ENCODE measurements around the gene ESYT2.
"Not testable (repeated sequence)": the region's sequence is repeated elsewhere in the genome, so short reads cannot be mapped to it uniquely, and the experiment has no call there.

Gene ESYT2

DNA sequence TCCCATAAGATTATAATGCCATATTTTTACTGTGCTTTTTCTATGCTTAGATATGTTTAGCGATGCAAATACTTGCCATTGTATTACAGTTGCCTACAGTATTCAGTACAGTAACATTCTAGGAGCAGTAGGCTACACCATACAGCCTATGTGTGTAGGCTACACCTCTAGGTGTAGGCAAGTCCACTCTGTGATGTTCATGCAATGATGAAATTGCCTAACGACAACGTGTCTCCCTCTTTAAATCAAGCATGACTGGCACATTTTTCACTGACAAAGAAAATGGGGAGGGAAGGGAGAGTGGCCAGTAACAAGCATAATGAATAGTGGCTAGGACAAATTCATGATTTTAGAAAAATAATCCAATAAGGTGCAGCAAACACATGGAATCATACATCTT lies 126.4 kb downstream of the ESYT2 start:
- Mint-ChIP-seq H3K9me3 (peaks cover 1% of the 10 kb centered on the region), H3K36me3 (ENCODE audit: low read depth) (peaks cover 32% of the 10 kb centered on the region), H3K27ac (no peak overlapping the region), H3K4me3 (peak overlapping the region; percentile 82), H3K4me1 (peaks cover 38% of the 10 kb centered on the region), H3K27me3 (ENCODE audit: low read depth, poor library complexity) (peaks cover 4% of the 10 kb centered on the region)
- TF ChIP-seq, protein P1, sequence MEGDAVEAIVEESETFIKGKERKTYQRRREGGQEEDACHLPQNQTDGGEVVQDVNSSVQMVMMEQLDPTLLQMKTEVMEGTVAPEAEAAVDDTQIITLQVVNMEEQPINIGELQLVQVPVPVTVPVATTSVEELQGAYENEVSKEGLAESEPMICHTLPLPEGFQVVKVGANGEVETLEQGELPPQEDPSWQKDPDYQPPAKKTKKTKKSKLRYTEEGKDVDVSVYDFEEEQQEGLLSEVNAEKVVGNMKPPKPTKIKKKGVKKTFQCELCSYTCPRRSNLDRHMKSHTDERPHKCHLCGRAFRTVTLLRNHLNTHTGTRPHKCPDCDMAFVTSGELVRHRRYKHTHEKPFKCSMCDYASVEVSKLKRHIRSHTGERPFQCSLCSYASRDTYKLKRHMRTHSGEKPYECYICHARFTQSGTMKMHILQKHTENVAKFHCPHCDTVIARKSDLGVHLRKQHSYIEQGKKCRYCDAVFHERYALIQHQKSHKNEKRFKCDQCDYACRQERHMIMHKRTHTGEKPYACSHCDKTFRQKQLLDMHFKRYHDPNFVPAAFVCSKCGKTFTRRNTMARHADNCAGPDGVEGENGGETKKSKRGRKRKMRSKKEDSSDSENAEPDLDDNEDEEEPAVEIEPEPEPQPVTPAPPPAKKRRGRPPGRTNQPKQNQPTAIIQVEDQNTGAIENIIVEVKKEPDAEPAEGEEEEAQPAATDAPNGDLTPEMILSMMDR (IDR thresholded peaks at IDR 0.05): no peak
- DNase-seq: no peak

GRCh38 chr7:158702196-158702595 lies 127.1 kb downstream of the ESYT2 start:
- Mint-ChIP-seq H3K4me3 (peak overlapping the region; percentile 82), H3K9me3 (no peaks in the 10 kb centered on the region), H3K4me1 (peaks cover 38% of the 10 kb centered on the region), H3K27ac (no peak overlapping the region), H3K36me3 (ENCODE audit: low read depth) (peaks cover 40% of the 10 kb centered on the region), H3K27me3 (ENCODE audit: low read depth, poor library complexity) (peaks cover 4% of the 10 kb centered on the region)
- no peak for DNase-seq
- TF ChIP-seq, protein P1 (IDR thresholded peaks at IDR 0.05): no peak

DNA sequence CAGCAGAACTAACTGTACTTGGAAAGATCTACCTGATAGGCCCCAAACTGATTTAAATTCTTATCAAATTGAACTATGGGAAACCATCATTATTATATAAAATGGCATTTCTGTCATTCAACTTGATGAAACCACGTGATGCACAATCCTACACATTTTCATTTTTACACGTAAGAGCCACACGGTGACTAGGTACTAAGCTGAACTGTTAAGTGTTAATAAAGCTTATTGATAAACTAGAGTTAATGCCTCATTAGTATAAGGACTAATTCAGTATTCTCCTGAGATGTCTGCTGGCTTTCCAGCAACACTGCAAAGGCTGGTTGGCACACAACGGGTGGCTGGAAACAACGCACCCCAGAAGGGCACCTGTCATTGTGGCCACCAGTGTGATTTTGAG lies 129.3 kb downstream of the ESYT2 start:
- TF ChIP-seq, protein P1 (IDR thresholded peaks at IDR 0.05): no peak
- no peak overlapping the region for H3K27ac Mint-ChIP-seq
- DNase-seq: no peak
- no peak overlapping the region for H3K4me3 Mint-ChIP-seq
- no peaks in the 10 kb centered on the region for H3K9me3 Mint-ChIP-seq
- peaks cover 42% of the 10 kb centered on the region for H3K36me3 Mint-ChIP-seq (ENCODE audit: low read depth)
- no peaks in the 10 kb centered on the region for H3K27me3 Mint-ChIP-seq (ENCODE audit: low read depth, poor library complexity)
- peaks cover 25% of the 10 kb centered on the region for H3K4me1 Mint-ChIP-seq

DNA sequence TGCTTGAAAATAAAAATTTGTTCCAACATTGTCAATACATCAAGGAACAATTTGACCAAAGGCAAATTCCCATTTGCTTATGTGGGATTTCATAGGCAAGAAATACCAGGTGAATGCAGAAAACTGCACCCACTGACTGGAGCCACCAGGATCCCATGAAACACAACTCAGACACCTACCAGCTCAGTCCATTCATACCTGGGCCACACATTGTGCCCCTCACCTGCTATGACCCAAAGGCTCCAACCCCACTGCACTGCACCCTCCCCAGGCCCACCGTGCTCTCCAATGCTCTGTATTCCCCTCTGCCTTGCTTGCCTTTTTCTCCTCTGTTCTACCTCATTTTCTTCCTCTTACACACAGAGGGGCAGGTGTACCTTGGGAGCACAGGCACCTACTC lies 130.0 kb downstream of the ESYT2 start:
- H3K36me3 Mint-ChIP-seq (ENCODE audit: low read depth): peaks cover 42% of the 10 kb centered on the region
- TF ChIP-seq, protein P1 (IDR thresholded peaks at IDR 0.05): no peak
- H3K4me3 Mint-ChIP-seq: no peak overlapping the region
- no peaks in the 10 kb centered on the region for H3K9me3 Mint-ChIP-seq
- no peak for DNase-seq
- peaks cover 25% of the 10 kb centered on the region for H3K4me1 Mint-ChIP-seq
- no peaks in the 10 kb centered on the region for H3K27me3 Mint-ChIP-seq (ENCODE audit: low read depth, poor library complexity)
- H3K27ac Mint-ChIP-seq: no peak overlapping the region

GRCh38 chr7:158698657-158699195 lies 130.6 kb downstream of the ESYT2 start:
- TF ChIP-seq, protein P1 (IDR thresholded peaks at IDR 0.05): no peak
- Mint-ChIP-seq H3K36me3 (ENCODE audit: low read depth) (peaks cover 42% of the 10 kb centered on the region), H3K4me1 (peaks cover 24% of the 10 kb centered on the region), H3K9me3 (no peaks in the 10 kb centered on the region), H3K27me3 (ENCODE audit: low read depth, poor library complexity) (no peaks in the 10 kb centered on the region), H3K4me3 (no peak overlapping the region), H3K27ac (no peak overlapping the region)
- no peak for DNase-seq

GRCh38 chr7:158697597-158697996 lies 131.7 kb downstream of the ESYT2 start:
- H3K4me3 Mint-ChIP-seq; H3K9me3 Mint-ChIP-seq; H3K27me3 Mint-ChIP-seq (ENCODE audit: low read depth, poor library complexity); H3K27ac Mint-ChIP-seq; DNase-seq: not testable (repeated sequence)
- Mint-ChIP-seq H3K4me1 (peaks cover 12% of the 10 kb centered on the region), H3K36me3 (ENCODE audit: low read depth) (peaks cover 48% of the 10 kb centered on the region)

All from nephron progenitor cell (in vitro differentiated cells).